Motor neuron (in vitro differentiated cells): ENCODE results near the gene SLC38A4. TPM values are rescaled to one million over a fixed set of nuclear protein-coding genes. Genes with fewer than 3 reads are reported as not detected.

Experiments used
- ATAC-seq, 8 experiments: fragments of 200-7000 bp; cut with Tn5 transposase; replicated peaks in 6 of 8; 2 replicates each; pipeline ENCODE4 v1.8.0; 2021; ENCODE audit warnings: mild to moderate bottlenecking in 8 of 8, moderate library complexity in 8 of 8
- H3K27ac ChIP-seq, 2 donors: fragments of 250-450 bp; sonication (Bioruptor Pico); 2 replicates each; pipeline ENCODE4 v1.9.0; 2021; ENCODE audit warnings: antibody characterized with exemption in 2 of 2, mild to moderate bottlenecking in 2 of 2, moderate library complexity in 1 of 2
- H3K4me1 ChIP-seq, 2 donors: fragments of 250-450 bp; sonication (Bioruptor Pico); replicated peaks in 1 of 2; 2 replicates each; pipeline ENCODE4 v1.6.1; 2021; ENCODE audit warnings: antibody characterized with exemption in 2 of 2, mild to moderate bottlenecking in 2 of 2, moderate library complexity in 1 of 2
- H3K4me3 ChIP-seq, 5 donors: fragments of 250-450 bp; sonication (Bioruptor Pico); 2 replicates each; pipeline ENCODE4 v1.9.0; 2021; ENCODE audit warnings: antibody characterized with exemption in 5 of 5, mild to moderate bottlenecking in 5 of 5, moderate library complexity in 4 of 5
- WGBS, 10 experiments: fragments of 450-650 bp; shearing (Covaris generic); methylation state at CpG; one replicate each; pipeline ENCODE4 v1.0.0; 2022; 5-methylcytosine and 5-hydroxymethylcytosine counted together
- in situ Hi-C, 9 experiments: fragments of 400-800 bp; cut with MboI; loops; one replicate each; pipeline ENCODE4 v1.15.0; 2021; ENCODE audit warnings: low sequenced_read_pairs in 9 of 9, low pct_unique_long_range_greater_than_20kb in 2 of 9; ENCODE audit not compliant: unreplicated experiment in 9 of 9
- total RNA-seq, 8 experiments: library from RNA; unstranded; fragments of 300-600 nt; gene quantifications; 2 replicates each; pipeline versions ENCODE4 v1.2.3 to v1.2.4, GENCODE V29; 2022

The SLC38A4 gene
- total RNA-seq, 8 experiments from 2014 or later = 0.08 to 82.9 (median 0.28) TPM

DNA sequence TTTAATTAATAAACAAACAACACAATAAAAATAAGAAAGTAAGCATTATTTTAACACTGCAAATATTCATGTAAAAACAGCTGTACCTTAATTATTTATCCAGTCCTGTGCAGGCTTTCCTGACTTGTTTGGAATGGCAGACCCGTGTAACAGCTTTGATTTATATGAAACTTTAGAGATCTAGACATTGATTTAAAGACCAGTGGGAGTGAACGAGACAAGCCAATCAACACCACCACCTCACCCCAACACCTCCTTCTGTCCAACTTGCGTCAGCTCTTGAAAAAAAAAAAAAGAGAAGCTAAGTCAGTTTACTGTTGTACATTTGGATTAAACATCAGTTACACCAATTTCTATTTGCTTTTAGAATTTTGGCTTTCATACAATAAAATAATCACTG, 22.3 kb downstream of the SLC38A4 start:
- Histone ChIP-seq H3K4me3 (no peak overlapping the region), H3K4me1 (no peaks in the 10 kb centered on the region), H3K27ac (no peak overlapping the region)
- no peak for ATAC-seq
- in situ Hi-C loops = no loop called here
- 33 to 85% (median 65%) methylated on average over 1 to 3 of the region's 3 CpGs; no CpG with 5 or more reads in 2 of the 10 experiments for WGBS, 10 experiments

DNA sequence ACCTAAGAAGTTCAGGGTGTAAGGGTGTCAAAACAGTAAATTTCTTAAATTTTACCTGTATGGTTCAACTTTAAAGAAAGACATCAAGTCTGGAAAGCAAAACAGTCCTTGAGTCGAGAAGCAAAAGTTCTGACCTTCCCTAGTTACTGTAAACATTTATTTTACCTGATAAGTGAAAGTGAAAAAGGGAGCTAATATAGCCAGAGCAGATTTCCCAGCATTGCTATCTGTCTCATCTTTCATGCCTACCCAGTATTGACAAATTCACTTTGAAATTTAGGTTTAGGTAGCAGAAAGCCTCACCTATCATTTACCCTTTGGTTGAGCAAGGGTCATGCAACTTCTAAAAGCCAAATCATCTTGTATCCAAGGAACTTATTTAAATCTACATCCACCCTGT, 24.5 kb downstream of the SLC38A4 start:
- Histone ChIP-seq H3K4me1 (no peaks in the 10 kb centered on the region), H3K4me3 (no peak overlapping the region), H3K27ac (no peak overlapping the region)
- ATAC-seq = no peak
- in situ Hi-C loops = no loop called here
- WGBS, 10 experiments = 13 to 86% (median 57%) methylated on average over 1 of the region's 1 CpG; no CpG with 5 or more reads in 5 of the 10 experiments

DNA sequence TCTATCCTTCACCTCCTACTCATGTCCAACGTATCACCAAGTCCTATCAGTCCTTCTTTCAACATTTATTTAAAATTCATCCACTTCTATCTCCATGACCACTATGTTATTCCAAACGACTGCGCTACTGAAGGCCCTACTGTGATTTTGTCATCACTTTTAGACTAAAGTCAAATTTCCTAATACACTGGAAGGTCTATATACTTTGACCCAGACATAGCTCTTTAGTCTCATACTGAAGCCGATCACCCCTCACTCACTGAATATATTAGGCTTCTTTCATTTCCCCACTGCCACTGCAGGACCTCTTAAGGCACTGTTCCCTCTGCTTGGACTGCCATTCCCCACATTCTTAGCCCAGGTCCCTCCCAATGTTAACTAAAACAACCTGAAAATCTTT, 25.6 kb downstream of the SLC38A4 start:
- Histone ChIP-seq H3K4me3 (no peak overlapping the region), H3K4me1 (no peaks in the 10 kb centered on the region), H3K27ac (no peak overlapping the region)
- ATAC-seq = no peak
- 0 to 98% (median 83%) methylated on average over 1 to 4 of the region's 4 CpGs for WGBS, 10 experiments
- in situ Hi-C loops = no loop called here

DNA sequence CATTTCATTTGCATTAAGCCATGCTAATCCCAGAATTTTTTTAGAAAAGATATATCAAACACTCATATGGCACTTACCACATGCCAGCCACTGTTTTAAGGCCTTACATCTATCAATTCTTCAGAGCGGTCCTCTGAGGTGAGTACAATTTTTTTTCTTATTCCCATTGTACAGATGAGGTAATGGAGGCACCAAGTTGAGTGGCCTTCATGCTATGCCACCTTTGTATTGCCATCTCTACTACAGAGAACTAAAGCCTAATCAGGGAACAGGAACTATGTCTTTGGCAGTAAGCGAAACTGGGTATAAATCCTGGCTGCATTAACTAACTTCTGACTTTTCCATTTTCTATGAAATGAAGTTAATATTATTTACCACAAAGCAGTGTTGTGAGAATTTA, 27.1 kb downstream of the SLC38A4 start:
- Histone ChIP-seq H3K27ac (no peak overlapping the region), H3K4me3 (no peak overlapping the region), H3K4me1 (no peaks in the 10 kb centered on the region)
- ATAC-seq = no peak
- in situ Hi-C loops = no loop called here
- 83 to 100% (median 94%) methylated on average over 1 to 2 of the region's 2 CpGs; no CpG with 5 or more reads in 2 of the 10 experiments for WGBS, 10 experiments

DNA sequence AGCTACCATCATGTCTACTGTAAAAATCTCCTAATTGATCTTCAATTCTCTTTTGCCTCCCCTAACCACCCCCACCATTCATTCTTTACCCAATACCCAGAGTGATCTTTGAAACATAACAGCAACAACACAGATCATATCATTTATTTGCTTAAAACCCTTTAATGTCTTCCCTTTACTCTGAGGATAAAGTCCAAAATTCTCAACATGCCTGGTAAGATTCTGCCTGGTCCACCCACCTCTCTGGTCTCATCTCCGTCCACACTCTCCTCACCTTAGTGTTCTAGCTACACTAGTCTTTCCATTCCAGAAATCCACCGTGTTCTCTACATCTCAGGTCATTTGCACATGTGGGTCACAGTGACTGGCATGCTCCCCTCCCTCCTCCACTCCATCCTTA, 27.7 kb downstream of the SLC38A4 start:
- in situ Hi-C loops = no loop called here
- 43 to 83% (median 68%) methylated on average over 1 to 2 of the region's 2 CpGs; no CpG with 5 or more reads in 4 of the 10 experiments for WGBS, 10 experiments

DNA sequence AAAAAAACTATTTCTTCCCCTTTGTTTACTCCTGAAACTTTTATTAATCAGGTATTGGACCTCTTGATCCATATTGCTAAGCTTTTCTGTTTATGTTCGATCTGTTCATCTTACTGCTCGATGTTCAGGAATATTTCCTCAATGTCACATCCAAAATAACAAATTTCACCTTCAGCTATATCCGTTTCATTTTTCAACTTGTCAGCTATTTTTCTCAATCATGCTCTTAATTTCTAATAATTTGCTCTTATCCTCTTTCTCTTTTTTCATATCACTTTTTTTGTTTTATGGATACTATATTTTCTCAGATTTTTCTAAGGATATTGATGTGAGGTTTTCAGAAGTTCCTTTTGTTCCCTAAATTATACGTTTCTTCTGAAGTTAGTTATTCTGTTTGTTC, 29.8 kb downstream of the SLC38A4 start:
- WGBS, 10 experiments = 82 to 100% (median 95%) methylated on average over 3 to 4 of the region's 4 CpGs
- ATAC-seq = no peak
- no peak overlapping the region for H3K27ac ChIP-seq
- no peaks in the 10 kb centered on the region for H3K4me1 ChIP-seq
- H3K4me3 ChIP-seq = no peak overlapping the region
- in situ Hi-C loops = no loop called here

More for the DNA sequence above, 27.7 kb downstream of the SLC38A4 start:
- Histone ChIP-seq H3K27ac (no peak overlapping the region), H3K4me3 (no peak overlapping the region), H3K4me1 (no peaks in the 10 kb centered on the region)
- ATAC-seq = no peak

DNA sequence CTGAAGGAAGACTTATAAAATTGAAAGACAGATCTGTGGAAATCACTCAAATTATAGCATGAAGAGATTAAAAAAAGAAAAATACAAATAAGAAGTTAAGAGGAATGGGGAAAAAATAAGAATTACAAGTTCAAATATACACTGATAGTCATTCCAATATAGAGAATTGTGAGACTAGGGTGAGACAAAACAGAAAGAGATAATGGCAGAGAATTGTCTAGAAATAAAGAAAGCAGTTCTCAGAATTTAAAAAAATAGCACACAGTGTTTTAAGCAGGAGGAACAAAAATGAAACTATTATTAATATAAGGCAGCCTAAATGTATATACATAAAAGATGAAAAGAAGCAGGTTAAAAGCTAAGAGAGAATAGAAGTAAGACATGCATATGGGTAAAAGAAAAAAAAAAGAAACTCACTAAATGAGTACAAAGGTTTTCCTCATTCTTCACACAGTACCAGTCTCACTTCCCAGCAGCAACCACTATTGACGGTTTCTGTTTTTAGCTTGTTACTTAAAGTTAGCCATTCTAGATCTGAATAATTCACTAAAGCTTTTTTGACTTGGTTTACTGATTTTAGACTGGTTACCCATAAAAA, 31.1 kb downstream of the SLC38A4 start:
- no peak overlapping the region for H3K27ac ChIP-seq
- WGBS, 10 experiments = 43 to 100% (median 79%) methylated on average over 1 of the region's 1 CpG; no CpG with 5 or more reads in 1 of the 10 experiments
- H3K4me1 ChIP-seq = no peaks in the 10 kb centered on the region
- in situ Hi-C loops = no loop called here
- ATAC-seq = no peak
- H3K4me3 ChIP-seq = no peak overlapping the region

DNA sequence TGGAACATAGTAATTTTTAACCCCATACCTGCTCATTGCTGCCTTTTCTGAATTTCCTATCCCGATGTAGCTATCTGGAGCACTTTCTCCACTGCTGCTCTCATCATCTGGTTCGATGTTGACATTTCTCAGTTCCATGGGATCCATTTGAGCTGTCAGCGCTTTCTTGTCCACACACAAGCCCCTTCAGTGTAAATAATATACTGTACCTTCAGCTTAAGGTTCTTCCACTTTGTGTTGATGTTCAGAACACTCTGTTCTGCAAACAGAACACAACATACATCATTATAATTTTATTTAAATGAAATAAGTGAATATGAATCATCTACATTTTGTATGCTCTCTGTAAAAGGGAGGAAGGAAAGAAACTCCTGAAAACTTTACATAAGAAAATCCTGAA, 32.9 kb downstream of the SLC38A4 start:
- in situ Hi-C loops = no loop called here
- peak in 1 of 8 experiments; percentile 77 for ATAC-seq
- Histone ChIP-seq H3K27ac (no peak overlapping the region), H3K4me3 (no peak overlapping the region), H3K4me1 (no peaks in the 10 kb centered on the region)
- WGBS, 10 experiments = 28 to 95% (median 74%) methylated on average over 1 to 3 of the region's 3 CpGs

DNA sequence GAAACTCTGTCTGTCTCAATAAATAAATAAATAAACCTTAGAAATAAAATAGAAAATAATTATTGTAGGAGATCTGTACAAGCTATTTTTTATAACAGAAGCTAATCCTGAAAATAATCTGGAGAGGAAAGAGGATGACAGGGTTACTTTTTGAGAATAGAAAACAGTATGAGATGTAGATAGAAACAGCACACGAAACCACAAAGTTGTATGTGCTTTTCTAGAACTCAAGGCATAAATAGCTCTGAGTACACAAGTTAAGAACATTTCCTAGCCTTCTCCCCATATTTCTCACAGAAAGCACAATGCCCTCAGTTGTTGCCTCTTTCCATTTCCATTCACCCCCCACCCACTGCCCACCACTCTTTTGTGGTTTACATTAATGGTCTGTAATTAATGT, 35.7 kb downstream of the SLC38A4 start:
- no peak for ATAC-seq
- Histone ChIP-seq H3K4me1 (no peaks in the 10 kb centered on the region), H3K27ac (no peak overlapping the region), H3K4me3 (no peak overlapping the region)
- in situ Hi-C loops = no loop called here
- 15 to 100% (median 85%) methylated on average over 1 of the region's 1 CpG; no CpG with 5 or more reads in 2 of the 10 experiments for WGBS, 10 experiments

DNA sequence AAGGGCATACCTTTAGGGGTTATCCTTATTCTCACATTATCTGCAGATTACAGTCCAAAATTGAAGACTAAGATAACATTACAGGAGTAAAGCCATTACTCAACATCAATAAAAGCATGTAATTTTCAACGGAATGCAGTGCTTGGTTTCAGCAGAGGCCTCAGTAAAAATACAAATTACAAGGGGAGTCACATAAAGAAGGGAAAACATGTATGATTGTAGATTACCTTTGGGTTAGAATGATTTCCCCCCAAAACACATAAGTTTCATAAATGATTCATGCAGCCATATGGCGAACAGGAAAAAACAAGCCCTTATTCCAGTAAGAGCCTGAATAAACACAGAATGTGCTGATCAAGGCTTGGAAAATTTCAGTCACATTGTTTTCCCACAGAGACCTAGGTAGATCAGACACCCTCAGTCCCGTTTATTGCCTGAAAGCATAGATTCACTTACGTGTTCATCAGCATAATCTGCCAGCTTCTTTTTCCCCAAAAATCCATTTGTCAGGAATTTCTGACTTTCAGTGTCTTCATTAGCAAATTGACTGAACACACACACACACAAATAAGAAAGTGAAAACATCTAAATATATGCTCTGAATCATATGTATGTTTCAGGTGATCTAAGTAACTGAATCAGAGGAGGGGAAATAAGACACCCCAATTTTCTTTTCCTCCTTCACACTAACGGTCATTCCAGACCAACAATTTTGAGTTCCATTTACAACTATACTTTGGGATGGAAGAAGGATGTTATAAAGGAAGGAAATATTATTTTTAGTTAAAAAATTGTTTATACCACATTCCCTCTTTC, 37.5 kb downstream of the SLC38A4 start:
- 45 to 93% (median 83%) methylated on average over 2 to 5 of the region's 5 CpGs; no CpG with 5 or more reads in 2 of the 10 experiments for WGBS, 10 experiments
- peak in 3 of 8 experiments; percentile 53 to 71 (median 61) for ATAC-seq
- no peak overlapping the region for H3K4me3 ChIP-seq
- no peaks in the 10 kb centered on the region for H3K4me1 ChIP-seq
- H3K27ac ChIP-seq = no peak overlapping the region
- in situ Hi-C loops = no loop called here

DNA sequence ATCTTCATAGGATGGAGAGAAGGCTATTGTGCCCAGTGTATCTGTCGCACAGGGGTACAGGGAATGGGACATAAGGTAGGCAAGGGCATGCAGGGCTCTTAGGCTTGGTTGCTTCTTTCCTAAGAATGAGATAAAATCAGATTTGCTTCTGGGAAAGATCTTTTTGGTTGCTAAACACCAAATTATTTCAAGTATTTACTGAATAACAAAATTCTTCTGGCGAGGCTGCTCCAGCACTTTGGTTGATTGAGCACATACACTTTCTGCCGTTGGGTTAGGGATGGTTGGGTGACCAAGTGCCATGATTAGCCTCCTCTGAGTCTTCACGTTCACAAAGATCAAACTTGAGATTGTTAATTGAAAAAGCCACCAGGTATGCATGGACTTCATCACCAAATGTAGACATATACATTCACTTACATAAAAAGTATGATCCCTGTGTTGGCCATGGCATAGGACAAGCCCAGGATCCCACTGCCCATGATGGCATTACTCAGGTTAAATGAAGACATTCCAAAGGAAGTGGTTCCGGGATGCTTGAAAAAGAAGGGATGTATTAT, 38.2 kb downstream of the SLC38A4 start:
- in situ Hi-C loops = no loop called here
- no peak for ATAC-seq
- H3K4me3 ChIP-seq = no peak overlapping the region
- H3K4me1 ChIP-seq = no peaks in the 10 kb centered on the region
- 60 to 100% (median 83%) methylated on average over 2 to 5 of the region's 5 CpGs; no CpG with 5 or more reads in 2 of the 10 experiments for WGBS, 10 experiments
- H3K27ac ChIP-seq = no peak overlapping the region

DNA sequence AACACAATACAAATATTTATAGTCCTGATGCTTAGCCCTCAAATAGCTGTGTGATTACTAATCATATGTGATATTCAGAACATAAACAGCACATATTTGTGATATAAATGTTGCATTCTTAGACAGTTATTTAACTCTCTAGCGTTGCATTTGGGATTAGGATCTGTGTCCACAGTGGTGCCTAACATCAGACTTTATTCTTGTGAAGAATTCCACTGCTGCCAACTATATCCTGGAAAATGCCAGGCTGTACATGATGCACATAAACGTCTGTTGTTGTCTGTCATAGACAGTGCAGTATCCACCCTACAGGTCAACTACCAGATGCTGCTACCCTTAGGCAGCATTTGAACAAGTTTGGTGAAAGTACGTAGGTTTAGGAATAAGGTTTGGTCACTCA, 39.0 kb downstream of the SLC38A4 start:
- in situ Hi-C loops = no loop called here
- H3K27ac ChIP-seq = no peak overlapping the region
- peak in 3 of 8 experiments; percentile 49 to 55 (median 54) for ATAC-seq
- 0 to 94% (median 47%) methylated on average over 1 to 3 of the region's 3 CpGs; no CpG with 5 or more reads in 2 of the 10 experiments for WGBS, 10 experiments
- H3K4me1 ChIP-seq = no peaks in the 10 kb centered on the region
- H3K4me3 ChIP-seq = no peak overlapping the region

DNA sequence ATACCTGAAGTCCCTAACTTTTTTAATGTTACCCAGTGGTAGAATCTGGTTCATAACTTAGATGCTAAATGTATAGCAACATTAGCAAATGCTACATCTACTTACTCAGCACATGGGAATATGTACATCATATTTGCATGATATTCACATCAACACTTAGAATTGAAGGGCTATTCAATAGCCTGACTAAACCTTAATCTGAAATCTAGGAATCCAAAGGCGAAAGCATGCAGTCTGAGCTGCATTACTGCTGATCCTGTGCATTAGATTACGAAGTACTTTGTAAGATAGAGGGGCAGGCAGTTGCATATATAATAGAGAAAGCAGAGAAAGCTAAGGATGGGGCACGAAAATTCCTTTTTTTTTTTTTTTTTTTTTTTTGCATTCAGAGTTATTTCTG, 40.4 kb downstream of the SLC38A4 start:
- peak in 4 of 8 experiments; percentile 18 to 73 (median 22) for ATAC-seq
- WGBS, 10 experiments = 0 to 94% (median 63%) methylated on average over 1 to 3 of the region's 3 CpGs
- in situ Hi-C loops = no loop called here
- H3K27ac ChIP-seq = no peak overlapping the region
- no peaks in the 10 kb centered on the region for H3K4me1 ChIP-seq
- no peak overlapping the region for H3K4me3 ChIP-seq
